H1 (cell line): ENCODE measurements around the gene VWA3B. TPM values are rescaled to one million over a fixed set of nuclear protein-coding genes. Genes with fewer than 3 reads are reported as not detected.

Experiments
- GABPA ChIP-seq: IDR thresholded peaks from 2 replicates; pipeline ENCODE4 v1.6.1; 2011; ENCODE audit warnings: mild to moderate bottlenecking, low read length, moderate library complexity, borderline replicate concordance; ENCODE audit not compliant: insufficient read depth
- polyA plus RNA-seq, 7 experiments: library from polyadenylated mRNA; depleted of rRNA in 3 of 7; stranded (reverse) in 5 of 7; unstranded in 2 of 7; fragments of >200 nt in 5 of 7; fragments of 200-250 nt in 2 of 7; gene quantifications; 1 replicate in 5 of 7; 2 replicates in 1 of 7; 4 replicates in 1 of 7; pipeline versions ENCODE4 v1.2.1 to v1.2.3, GENCODE V29; 2011 to 2013; ENCODE audit warnings: missing spikeins in 2 of 7, mixed read lengths in 2 of 7
- total RNA-seq: library from RNA; stranded (reverse); fragmentation: NEBNext Ultra II Directional; extraction: Animal tissue kit (Norgen Biotek cat#: 25700); gene quantifications from 2 replicates; pipeline ENCODE4 v1.2.1, GENCODE V29; 2021

The VWA3B gene
- total and polyA plus RNA-seq, 2 of the 8 experiments (the other 6 are each of a cell fraction or from before 2014, with no cell fraction given), result not detected

DNA sequence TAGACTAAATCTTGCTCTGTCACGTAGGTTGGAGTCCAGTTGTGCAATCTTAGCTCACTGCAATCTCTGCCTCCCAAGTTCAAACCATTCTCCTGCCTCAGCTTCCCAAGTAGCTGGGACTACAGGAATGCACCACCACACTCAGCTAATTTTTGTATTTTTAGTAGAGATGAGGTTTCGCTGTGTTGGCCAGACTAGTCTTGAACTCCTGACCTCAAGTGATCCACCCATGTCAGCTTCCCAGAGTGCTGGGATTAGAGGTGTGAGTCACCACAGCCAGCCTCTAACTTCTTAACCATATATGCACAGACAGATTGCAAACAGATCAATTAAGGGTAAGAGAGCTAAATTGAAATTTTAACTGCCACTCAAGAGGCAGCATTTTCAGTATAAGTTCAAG is 237.2 kb downstream of the VWA3B start (continued):
- no peak for TF ChIP-seq GABPA
